Erythroblast (primary cell): ENCODE data around the gene NFIA.

Experiments
- DNase-seq, 2 experiments: peaks; one replicate each; lab custom pipeline; 2025; lab: John Stamatoyannopoulos, UW
- GATA1 ChIP-seq: IDR thresholded peaks from 2 replicates; pipeline ENCODE4 v1.6.1; 2011; ENCODE audit warnings: low read depth, mild to moderate bottlenecking, control low read depth, low read length, moderate library complexity
- POLR2A ChIP-seq: IDR thresholded peaks from 2 replicates; pipeline ENCODE4 v1.6.1; 2011; ENCODE audit warnings: mild to moderate bottlenecking, low read length

The NFIA gene

GRCh38 chr1:61141288-61142042 is 59.1 kb downstream of the NFIA start:
- TF ChIP-seq GATA1 (no peak), POLR2A (no peak)
- DNase-seq, result peak; percentile 76 to 87

- TF ChIP-seq GATA1 (no peak), POLR2A (no peak)
- DNase-seq, result no peak
Measured at GRCh38 chr1:61142043-61142440, 59.7 kb downstream of the NFIA start.

- no peak for DNase-seq
- TF ChIP-seq GATA1 (no peak), POLR2A (no peak)
Measured at GRCh38 chr1:61142726-61143500, 60.6 kb downstream of the NFIA start.

GRCh38 chr1:61143821-61144424 is 61.6 kb downstream of the NFIA start:
- TF ChIP-seq POLR2A (no peak), GATA1 (no peak)

GRCh38 chr1:61149010-61149860 is 66.9 kb downstream of the NFIA start:
- TF ChIP-seq POLR2A (no peak), GATA1 (no peak)
- peak in 1 of 2 experiments; percentile 30 for DNase-seq

More at GRCh38 chr1:61143821-61144424, 61.6 kb downstream of the NFIA start:
- peak; percentile 65 to 76 for DNase-seq

- no peak for TF ChIP-seq GATA1
- no peak for TF ChIP-seq POLR2A
- DNase-seq, result no peak
Measured at GRCh38 chr1:61151565-61151964, 69.2 kb downstream of the NFIA start.

- no peak for DNase-seq
- TF ChIP-seq GATA1 (no peak), POLR2A (no peak)
Measured at GRCh38 chr1:61152066-61152465, 69.7 kb downstream of the NFIA start.

GRCh38 chr1:61152469-61153105 is 70.2 kb downstream of the NFIA start:
- DNase-seq, result no peak
- TF ChIP-seq GATA1 (no peak), POLR2A (no peak)

- DNase-seq, result no peak
Measured at GRCh38 chr1:61156576-61157467, 74.5 kb downstream of the NFIA start.

GRCh38 chr1:61157468-61157987 is 75.2 kb downstream of the NFIA start:
- TF ChIP-seq POLR2A, result no peak
- TF ChIP-seq GATA1, result no peak
- DNase-seq, result no peak

More at GRCh38 chr1:61156576-61157467, 74.5 kb downstream of the NFIA start:
- TF ChIP-seq POLR2A (no peak), GATA1 (no peak)

- TF ChIP-seq GATA1 (no peak), POLR2A (no peak)
- DNase-seq, result no peak
Measured at GRCh38 chr1:61158591-61158990, 76.2 kb downstream of the NFIA start.

- peak; percentile 63 to 79 for DNase-seq
Measured at GRCh38 chr1:61160526-61160925, 78.2 kb downstream of the NFIA start.

More at GRCh38 chr1:61160526-61160925, 78.2 kb downstream of the NFIA start:
- TF ChIP-seq GATA1, result no peak
- no peak for TF ChIP-seq POLR2A
